GM19372 (cell line): ENCODE measurements around the gene GPR78.

ENCODE experiments used
- ATAC-seq: cut with Tn5 transposase; IDR thresholded peaks from one replicate; pipeline ENCODE4 v1.9.1; 2021; ENCODE audit warnings: mild to moderate bottlenecking, low read depth, moderate library complexity; ENCODE audit not compliant: unreplicated experiment

The GPR78 gene, protein sequence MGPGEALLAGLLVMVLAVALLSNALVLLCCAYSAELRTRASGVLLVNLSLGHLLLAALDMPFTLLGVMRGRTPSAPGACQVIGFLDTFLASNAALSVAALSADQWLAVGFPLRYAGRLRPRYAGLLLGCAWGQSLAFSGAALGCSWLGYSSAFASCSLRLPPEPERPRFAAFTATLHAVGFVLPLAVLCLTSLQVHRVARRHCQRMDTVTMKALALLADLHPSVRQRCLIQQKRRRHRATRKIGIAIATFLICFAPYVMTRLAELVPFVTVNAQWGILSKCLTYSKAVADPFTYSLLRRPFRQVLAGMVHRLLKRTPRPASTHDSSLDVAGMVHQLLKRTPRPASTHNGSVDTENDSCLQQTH

DNA sequence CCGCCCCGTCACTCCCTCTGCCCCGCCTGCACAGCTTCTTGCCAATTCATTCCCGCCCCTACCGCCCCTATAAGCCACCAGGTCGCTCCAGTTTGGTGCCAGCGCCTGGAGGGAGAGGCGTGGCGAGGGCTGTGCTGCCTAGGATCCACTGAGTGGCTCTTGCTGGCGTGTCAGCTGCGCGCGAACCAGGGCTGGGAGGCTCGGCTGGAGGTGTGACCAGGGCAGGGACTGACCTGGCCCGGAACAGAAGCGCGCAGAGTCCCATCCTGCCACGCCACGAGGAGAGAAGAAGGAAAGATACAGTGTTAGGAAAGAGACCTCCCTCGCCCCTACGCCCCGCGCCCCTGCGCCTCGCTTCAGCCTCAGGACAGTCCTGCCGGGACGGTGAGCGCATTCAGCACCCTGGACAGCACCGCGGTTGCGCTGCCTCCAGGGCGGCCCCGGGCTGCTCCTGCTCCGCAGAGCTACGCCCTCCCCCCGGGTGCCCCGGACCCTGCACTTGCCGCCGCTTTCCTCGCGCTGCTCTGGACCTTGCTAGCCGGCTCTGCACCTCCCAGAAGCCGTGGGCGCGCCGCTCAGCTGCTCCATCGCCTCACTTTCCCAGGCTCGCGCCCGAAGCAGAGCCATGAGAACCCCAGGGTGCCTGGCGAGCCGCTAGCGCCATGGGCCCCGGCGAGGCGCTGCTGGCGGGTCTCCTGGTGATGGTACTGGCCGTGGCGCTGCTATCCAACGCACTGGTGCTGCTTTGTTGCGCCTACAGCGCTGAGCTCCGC is at the start of gene GPR78:
Gene GPR78, plus strand, starts transcription at position 72 of the 773 bp plus-strand sequence. Its CDS starts 591 bp downstream, at position 663.
- no peak for ATAC-seq

DNA sequence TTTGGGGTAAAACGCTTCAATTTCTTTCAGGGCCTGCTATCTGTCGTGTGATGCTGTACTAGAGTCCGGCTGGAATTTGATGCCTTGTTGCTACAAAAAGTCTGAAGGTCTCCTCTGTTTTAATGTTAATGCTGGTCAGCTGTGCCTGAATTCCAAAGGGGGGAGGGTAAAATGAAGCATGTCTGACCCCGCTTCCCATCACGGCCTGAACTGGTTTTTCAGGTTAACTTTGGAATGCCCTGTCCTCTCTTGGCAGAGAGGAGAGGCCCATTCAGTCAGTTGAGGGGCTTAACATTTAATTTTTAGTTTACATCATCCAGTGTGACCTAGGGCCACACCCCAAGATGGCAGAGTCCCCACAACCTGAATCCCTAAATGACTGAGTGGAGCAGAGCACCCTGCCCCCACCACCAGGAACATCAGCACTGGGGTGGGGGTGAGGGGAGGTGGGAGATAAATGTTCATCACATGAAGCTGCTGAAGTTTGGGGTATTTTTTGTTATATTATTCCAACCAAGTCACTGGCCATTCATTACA is 47.9 kb upstream of the GPR78 start:
- no peak for ATAC-seq

DNA sequence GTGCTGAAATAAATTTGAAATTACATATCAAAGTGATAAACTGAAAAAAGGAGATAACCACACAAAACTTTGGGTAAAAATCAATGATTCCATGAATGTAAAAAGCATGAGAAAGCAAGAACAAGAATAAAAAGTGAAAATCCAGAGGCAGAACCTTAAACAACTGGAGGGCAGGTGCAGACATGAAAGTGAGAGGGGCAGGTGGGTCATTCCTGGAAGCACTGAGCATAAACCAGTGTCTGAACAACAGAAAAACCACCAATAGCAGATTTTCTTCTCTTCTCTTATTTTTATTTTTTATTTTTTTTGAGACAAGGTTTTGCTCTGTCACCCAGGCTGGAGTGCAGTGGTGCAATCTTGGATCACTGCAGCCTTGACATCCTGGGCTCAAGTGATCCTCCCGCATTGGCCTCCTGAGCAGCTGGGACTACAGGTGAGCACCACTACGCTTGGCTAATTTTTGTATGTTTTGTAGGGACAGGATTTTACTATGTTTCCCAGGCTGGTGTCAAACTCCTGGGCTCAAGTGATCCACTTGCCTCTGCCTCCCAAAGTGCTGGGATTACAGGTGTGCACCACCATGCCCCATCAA is 46.8 kb upstream of the GPR78 start:
- ATAC-seq: no peak

DNA sequence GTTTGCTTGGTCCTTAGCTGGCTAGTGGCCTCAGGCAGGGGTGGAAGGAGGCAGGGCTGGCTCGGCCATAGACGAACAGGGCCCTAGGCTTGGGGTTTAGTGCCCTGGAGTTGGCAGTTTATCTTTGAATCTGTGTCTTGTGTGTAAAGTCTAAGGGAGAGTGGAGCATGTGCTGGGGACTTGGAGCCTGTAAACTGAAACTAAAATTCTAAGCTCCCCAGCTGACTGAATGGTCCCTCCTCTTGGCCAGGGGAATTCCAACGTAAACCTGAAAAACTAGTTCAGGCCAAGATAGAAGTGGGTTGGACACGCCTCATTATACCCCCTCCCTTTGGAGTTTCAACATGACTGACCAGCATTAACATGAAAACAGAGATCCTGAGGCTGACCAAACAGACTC is 46.1 kb upstream of the GPR78 start:
- ATAC-seq: peak; percentile 80

DNA sequence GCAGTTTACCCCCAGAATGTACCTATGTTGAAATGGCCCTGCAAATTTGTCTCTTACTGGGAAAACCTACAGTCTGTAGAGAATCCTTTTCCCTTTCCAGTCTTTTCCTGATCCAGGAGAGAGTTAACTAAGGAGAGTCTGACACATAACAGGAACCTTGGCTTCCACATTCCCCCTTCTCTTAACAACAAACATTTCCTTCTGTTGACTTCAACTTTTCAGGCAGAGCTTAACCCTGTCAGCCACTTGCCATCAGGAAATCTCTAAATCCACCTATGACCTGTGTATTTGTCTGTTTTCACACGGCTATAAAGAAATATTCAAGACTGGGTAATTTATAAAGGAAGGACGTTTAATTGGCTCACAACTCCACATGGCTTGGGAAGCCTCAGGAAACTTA is 45.6 kb upstream of the GPR78 start:
- ATAC-seq: no peak

DNA sequence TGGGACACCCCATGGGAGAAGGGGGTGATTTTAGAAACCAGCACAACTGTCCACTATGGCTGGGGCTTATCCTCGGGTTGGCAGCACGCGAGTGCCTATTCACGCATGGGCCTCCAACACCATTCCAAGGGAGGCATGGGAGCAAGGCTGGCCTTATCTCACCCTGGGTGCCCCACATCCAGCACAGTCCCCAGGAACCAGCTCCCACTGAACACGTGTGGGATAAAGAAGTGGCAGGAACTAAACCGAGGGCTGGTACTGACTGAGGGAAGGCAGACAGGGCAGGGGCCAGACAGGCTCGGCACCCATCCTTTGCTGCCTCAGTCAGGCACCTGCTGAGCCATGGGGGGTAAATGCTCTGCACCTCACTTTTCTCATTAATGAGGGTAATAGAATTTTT is 43.7 kb upstream of the GPR78 start:
- no peak for ATAC-seq

DNA sequence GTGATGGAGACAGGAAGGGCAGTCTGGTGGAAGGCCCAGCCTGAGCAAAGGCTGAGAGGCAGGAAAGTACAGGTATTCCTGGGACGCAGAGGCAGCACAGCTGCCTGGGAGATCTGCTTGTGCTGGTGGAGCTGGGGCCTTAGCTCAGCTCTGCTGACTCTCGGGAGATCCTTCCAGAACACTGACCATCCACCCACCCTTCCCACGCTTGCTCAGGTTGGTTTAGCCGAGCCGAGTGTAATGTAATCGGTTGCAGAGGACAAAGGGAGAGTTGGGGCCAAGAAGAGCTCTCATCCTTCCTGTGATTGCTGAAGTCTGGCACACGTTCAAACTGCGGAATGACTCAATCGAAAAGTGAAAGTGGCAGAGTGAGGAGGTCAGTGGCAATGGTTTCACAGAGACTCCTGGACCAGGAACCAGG is 43.1 kb upstream of the GPR78 start:
- no peak for ATAC-seq

DNA sequence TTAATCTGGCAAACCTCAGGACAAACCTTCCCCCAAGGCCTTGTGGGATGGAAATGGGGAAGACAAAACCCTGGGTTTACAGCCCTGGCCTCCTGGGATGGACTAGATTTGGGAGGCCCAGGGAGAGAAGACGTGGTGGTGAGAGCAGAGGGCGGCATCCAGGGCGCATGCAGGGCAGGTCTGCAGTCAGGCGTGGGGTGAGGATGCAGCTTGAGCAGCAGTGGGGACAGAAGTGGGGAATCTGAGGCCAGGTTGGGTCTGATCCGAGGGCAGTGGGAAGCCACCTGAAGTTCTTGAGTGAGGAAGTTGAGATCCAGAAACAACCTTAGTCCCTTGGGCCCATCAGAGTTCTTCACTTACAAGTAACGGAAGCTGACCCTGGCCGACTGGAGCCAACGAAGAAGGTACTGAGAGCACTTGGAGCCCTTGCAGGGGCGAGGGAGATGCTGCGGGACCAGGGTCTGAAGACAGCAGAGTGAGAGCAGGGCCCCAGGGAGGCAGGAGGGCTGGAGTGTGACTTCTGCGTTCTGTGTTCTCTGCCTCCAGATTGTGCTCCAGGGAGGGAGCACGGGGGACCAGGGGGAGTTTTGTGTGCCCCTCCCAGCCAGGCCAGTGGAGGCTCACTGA is 42.0 kb upstream of the GPR78 start:
- ATAC-seq: no peak

DNA sequence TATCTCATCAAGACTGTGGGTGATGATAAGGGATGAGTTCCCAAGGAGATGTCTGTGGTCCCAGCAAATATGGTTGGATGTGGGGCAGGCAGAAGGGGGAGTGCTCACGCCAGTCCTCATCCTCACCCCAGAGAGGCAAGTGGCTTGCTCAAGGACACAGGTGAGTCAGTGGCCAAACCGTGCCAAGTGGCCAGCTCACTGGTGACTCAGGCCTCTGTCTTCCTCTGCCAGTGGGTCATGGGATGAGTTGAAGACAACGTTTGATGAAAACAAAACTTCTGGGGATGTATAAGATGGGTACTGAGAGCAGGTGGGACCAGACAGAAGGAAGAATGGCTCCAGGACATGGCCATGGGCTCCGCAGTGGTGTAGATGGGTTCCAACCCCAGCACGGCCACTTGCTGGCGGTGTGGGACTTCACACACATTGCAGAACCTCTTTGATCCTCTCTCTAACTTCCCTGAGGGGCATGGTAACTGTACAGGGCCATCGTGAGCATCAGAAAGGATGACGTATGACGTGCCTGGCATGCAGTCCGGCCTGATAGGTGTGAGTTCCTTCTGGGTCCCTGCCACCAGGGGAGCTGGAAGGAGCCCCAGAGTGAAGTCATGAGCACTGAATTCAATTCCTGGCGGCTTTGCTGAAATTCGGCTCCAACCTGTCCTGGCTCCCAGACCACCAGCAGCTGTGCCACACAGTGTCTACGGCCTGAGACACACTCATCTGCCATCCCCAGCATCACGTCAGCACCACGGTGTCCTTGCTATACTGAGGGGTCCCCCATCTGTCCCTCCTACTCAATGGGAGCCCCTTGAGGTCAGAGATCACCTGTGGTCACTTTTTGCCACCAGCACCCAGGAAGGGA is 41.3 kb upstream of the GPR78 start:
- ATAC-seq: no peak

DNA sequence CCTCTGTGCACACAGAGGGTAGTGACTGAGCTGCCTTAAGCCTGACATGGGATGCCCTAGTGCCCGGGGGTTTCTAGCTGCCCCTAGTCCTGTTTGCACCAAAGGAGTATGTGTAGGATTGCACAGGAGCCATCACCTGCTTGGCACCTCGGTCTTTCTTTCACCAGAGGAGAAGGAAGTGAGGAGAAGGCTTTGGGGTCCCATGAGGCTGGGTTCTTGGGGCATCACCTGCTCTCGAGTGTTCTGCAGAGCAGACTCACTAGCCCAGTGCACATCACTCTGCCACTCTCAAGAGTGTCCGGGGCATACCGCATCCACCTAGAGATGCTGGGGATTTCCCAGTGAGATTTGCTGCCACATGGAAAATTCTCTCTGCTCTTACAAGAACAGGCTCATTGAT is 40.5 kb upstream of the GPR78 start:
- ATAC-seq: no peak

DNA sequence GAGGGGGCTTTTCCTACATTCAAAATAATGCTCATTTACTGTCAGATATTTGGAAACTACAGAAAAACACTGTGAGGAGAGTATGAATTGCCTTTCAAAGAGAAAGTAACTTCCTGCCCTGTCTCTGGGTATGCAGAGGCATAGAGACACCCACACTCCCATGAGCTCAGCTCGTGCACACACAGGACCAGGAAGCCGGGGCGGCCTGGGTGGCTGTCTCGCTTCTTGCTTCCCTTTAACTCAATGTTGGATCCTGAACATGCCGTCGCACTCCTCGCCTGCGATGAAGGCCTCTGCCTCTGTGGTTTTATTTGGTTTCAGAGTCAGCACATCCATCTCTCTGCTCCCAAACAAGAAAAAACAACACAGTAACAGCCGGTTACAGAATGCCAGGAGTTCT is 40.1 kb upstream of the GPR78 start:
- no peak for ATAC-seq

DNA sequence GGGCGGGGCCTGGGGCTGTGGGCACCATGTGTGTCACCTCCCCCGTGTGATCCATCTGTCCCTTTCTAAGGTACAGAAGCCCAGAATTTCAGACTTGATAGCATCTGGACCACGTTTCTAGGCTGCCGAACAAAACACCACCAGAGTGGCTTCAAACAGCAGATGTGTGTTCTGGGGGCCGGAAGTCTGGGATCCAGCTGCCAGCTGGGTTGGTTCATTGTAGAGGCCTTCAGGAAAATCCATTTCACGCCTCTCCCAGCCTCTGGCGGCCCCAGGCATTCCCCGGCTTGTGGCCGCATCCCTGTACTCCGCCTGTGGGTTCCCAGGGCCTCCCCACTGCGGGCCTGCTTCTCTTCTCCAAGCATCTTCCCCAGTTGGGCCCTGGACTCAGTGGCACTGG is 39.6 kb upstream of the GPR78 start:
- no peak for ATAC-seq

DNA sequence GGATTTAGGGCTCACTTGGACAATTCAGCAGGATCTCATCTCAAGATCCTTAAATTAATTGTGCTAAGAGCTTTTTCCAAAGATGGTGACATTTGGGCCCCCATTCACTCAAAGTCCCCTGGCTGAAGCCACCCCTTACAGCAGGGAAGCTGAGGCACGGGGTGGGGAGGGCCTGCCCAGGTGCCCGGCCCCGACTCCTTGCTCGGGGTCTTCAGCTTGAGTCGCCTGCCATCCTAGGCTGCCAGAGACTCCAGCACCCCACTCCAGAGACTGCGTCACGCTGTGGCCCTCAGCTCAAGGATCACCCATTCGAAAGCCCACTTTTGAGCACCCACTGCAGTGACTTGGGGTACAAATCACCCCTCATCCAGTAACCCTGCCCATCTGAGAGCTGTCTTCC is 39.2 kb upstream of the GPR78 start:
- ATAC-seq: no peak

DNA sequence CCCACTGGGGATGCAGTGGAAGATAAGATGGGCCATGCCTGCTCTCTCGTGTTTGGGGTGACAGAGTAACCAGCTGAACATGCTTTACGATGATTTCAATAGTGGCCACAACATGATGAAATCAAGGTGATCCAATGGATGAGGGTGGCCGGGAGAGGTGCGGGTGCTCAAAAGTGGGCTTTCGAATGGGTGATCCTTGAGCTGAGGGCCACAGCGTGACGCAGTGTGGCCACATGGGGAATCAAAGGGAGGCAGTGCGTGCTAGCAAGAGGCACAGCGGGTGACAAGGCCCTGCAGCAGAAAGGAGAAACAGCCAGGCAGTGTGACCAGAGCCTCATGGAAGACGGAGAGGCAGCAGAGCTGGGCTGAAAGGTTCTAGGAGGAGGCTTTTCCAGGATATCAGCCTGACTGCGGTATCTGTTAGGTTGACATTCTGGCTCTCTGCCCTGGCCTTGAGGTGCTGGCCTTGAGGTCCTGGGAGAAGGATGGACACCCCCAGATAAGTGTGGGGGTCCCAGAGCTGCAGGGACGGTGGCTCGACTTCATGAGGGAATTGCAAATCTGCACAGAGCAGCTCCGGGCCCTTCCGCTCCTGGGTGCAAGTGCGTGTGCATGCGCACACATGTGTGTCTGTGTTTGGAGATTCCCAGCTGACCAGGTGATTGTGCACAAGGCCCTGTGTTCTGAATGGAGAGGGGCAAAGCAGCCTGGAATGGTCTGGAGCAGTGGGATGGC is 38.0 kb upstream of the GPR78 start:
- ATAC-seq: no peak

DNA sequence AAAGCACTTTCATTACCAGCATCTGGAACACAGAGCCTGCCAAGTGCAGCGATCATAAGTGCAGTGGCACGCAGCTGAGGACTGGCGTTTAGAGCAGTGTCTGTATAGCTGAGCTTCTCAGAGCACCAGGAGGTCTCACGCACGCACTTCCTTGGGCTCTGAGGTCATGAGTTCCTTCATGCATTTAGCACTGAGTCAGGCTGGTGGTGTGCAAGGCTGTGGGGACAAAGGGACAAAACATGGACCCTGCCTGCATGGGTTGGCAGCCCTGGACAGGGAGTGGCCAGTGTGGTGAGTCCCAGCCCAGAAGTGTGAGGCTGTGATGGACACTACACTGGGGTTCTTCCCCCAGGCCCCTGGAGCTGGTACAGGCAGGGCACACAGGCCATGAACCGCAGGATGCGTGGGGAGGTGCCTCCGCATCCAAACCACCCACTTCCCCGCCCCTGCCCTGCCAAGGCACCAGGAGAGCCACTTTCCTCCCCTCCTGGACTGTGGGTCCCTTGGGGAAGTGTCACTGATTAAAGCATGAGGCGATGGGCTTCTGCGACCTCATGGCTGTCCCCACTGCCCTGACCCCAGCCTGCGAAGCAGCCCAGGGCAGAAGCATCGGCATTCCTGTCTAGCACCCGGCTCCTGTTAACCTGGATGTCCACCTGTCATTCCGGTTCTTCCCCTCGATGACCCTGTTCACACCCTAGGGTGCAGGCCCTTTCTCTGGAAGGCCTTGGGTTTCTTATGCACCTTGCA is 37.2 kb upstream of the GPR78 start:
- no peak for ATAC-seq

DNA sequence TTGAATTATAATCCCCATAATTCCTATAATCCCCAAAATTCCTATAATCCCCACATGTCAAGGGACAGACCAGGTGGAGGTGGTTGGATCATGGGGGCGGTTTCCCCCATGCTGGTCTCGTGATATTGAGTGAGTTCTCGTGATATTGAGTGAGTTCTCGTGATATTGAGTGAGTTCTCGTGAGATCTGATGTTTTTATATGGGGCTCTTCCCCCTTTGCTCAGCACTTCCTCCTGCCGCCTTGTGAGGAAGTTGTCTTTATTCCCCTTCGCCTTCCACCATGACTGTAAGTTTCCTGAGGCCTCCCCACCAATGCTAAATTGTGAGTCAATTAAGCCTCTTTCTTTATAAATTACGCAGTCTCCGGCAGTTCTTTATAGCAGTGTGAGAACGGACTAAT is 36.6 kb upstream of the GPR78 start:
- no peak for ATAC-seq

DNA sequence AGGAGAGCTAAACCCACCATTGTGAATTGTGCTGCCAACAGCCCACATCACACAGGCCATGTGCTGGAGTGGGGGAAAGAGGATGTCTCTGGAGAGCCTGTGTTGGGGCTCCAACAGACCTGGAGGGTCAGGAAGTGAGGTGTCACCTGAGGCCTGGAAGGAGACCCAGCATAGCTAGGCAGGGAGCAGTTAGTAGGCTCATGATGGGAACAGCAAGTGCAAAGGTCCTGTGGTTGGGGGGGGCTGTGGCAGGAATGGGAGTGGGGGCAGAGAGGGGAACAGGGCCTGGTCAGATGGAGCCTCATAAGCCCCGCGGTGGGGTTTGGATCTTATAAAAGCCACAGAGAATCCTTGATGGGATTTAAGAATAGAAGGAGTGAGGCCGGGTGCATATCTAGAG is 35.9 kb upstream of the GPR78 start:
- ATAC-seq: no peak

DNA sequence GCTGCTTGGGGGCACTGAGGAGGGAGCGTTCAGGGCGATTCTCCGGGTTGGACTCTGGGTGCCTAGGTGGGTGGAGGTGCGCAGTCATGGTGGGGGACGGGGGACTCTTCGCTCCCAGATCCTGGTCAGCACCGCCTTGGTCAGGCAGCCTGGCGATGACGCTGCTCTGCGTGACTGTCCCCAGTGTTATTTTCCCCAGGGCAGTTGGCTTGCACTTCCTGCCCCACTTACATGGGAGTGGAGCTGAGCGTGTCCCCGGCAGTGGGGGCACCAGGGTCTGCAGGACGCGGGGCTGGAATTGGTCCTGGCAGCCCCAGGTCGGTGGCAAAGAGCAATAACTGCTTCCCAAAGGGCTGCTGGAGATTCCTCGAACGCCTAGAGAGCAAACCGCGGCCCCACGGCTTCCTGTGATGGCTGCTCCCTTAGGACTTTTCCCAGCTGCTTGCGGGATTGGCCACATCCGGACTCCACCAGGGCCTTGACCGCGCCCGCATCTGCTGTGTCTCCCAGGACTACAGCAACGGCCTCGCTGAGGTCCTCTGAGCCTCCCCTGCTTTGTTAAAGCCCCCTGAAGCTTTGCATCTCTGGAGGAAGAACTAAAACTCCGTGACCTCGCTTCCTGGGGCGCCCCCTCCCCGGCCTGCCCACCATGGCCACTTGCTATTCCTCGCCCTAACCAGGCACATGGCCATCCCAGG is 35.3 kb upstream of the GPR78 start:
- ATAC-seq: no peak
